ENCODE results near the gene MRPL57.

- TF ChIP-seq, protein P1, sequence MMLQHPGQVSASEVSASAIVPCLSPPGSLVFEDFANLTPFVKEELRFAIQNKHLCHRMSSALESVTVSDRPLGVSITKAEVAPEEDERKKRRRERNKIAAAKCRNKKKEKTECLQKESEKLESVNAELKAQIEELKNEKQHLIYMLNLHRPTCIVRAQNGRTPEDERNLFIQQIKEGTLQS (IDR thresholded peaks at IDR 0.05): no peak
- TF ChIP-seq, protein P2, sequence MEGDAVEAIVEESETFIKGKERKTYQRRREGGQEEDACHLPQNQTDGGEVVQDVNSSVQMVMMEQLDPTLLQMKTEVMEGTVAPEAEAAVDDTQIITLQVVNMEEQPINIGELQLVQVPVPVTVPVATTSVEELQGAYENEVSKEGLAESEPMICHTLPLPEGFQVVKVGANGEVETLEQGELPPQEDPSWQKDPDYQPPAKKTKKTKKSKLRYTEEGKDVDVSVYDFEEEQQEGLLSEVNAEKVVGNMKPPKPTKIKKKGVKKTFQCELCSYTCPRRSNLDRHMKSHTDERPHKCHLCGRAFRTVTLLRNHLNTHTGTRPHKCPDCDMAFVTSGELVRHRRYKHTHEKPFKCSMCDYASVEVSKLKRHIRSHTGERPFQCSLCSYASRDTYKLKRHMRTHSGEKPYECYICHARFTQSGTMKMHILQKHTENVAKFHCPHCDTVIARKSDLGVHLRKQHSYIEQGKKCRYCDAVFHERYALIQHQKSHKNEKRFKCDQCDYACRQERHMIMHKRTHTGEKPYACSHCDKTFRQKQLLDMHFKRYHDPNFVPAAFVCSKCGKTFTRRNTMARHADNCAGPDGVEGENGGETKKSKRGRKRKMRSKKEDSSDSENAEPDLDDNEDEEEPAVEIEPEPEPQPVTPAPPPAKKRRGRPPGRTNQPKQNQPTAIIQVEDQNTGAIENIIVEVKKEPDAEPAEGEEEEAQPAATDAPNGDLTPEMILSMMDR (IDR thresholded peaks at IDR 0.05 in 2 of 3, conservative IDR thresholded peaks at IDR 0.05 in 1 of 3; ENCODE audit: borderline replicate concordance in 1 of 3, insufficient read depth in 1 of 3, low read depth in 2 of 3, low read length in 2 of 3): no peak
- TF ChIP-seq ZNF274 (IDR thresholded peaks at IDR 0.05; ENCODE audit: low read depth, low read length) (no peak), EZH2phosphoT487 (IDR thresholded peaks at IDR 0.05; ENCODE audit: borderline replicate concordance) (no peak), POLR2A (IDR thresholded peaks at IDR 0.05; ENCODE audit: borderline replicate concordance, extremely low read depth, insufficient read depth, insufficient read length) (no peak), YY1 (IDR thresholded peaks at IDR 0.05; ENCODE audit: extremely low read depth, insufficient replicate concordance, low read depth, low read length) (no peak)
- TF ChIP-seq, protein P3, sequence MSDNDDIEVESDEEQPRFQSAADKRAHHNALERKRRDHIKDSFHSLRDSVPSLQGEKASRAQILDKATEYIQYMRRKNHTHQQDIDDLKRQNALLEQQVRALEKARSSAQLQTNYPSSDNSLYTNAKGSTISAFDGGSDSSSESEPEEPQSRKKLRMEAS (IDR thresholded peaks at IDR 0.05): no peak
Observed at GRCh38 chr13:21133077-21133476, 43.4 kb upstream of the MRPL57 start.
